Vagina (tissue), 2 donors: ENCODE measurements around the gene ATG2B. TPM values are rescaled to one million over a fixed set of nuclear protein-coding genes. Genes with fewer than 3 reads are reported as not detected.

Source experiments
- DNase-seq, 2 donors: peaks; one replicate each; pipeline ENCODE4 v3.0.0-alpha.2; 2017; ENCODE audit errors: extremely low spot score in 2 of 2
- H3K27ac ChIP-seq: fragments of 200-600 bp; sonication (generic); one replicate; pipeline ENCODE4 v1.5.1; 2019
- H3K27me3 ChIP-seq: fragments of 200-600 bp; sonication (generic); one replicate; pipeline ENCODE4 v1.5.1; 2019
- H3K36me3 ChIP-seq, 2 donors: fragments of 200-600 bp; sonication (generic); one replicate each; pipeline ENCODE4 v1.5.1; 2017 to 2019
- H3K4me1 ChIP-seq: fragments of 200-600 bp; sonication (generic); one replicate; pipeline ENCODE4 v1.5.1; 2019
- H3K4me3 ChIP-seq, 2 donors: fragments of 200-600 bp; sonication (generic); 1 replicate in 1 of 2; 2 replicates in 1 of 2; pipeline ENCODE4 v1.5.1; 2016 to 2019
- H3K9me3 ChIP-seq: fragments of 200-600 bp; sonication (generic); one replicate; pipeline ENCODE4 v1.5.1; 2019
- CTCF ChIP-seq, 3 experiments: fragments of 450-650 bp in 2 of 3; fragments of 200-600 bp in 1 of 3; sonication (generic) in 1 of 3; IDR thresholded peaks; one replicate each; pipeline ENCODE4 v1.5.1; 2017 to 2019; ENCODE audit warnings: antibody characterized with exemption in 3 of 3, mild to moderate bottlenecking in 2 of 3, moderate library complexity in 2 of 3
- POLR2A ChIP-seq, 2 donors: fragments of 450-650 bp; IDR thresholded peaks; one replicate each; pipeline ENCODE4 v1.6.1; 2017; ENCODE audit warnings: antibody characterized with exemption in 2 of 2, mild to moderate bottlenecking in 2 of 2, moderate library complexity in 2 of 2
- POLR2AphosphoS5 ChIP-seq, 2 donors: sonication (generic); formaldehyde crosslinking; IDR thresholded peaks; one replicate each; pipeline ENCODE4 v1.9.0; 2017; ENCODE audit warnings: antibody characterized with exemption in 2 of 2, mild to moderate bottlenecking in 2 of 2, low read depth in 1 of 2; ENCODE audit not compliant: insufficient read depth in 1 of 2
- intact Hi-C: fragments of 100-400 bp; cut with DNase I; formaldehyde crosslinking; loops from one replicate; pipeline ENCODE4 v1.15.1; 2023
- total RNA-seq: library from RNA; depleted of rRNA; stranded (reverse); fragments of >200 nt; gene quantifications from one replicate; pipeline ENCODE4 v1.2.3, GENCODE V29; 2016

Gene ATG2B
- total RNA-seq, 1 donor from 2014 or later = 32.2 TPM

DNA sequence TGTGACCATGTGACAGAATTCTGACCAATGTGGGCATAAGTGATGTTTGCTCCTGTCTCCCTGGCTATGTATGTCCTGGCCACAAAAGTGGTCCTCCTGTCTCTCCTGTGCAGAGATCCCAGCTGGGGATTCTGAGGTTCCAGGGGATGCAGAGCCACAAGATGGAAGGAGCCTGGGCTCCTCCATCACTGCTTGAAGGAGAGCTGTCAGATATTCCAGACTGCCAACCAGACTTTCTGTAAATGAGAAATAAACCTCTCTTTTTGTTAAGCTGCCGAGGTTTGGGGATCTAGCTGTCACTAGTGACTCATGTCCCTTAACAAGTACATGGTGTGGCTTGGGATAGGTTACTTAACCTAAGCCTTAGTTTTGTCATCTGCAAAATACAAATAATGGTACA is 85.3 kb downstream of the ATG2B start:
- TF ChIP-seq POLR2AphosphoS5 (IDR thresholded peaks at IDR 0.05; ENCODE audit: insufficient read depth in 1 of 2, low read depth in 1 of 2) (no peak), CTCF (IDR thresholded peaks at IDR 0.05) (no peak), POLR2A (IDR thresholded peaks at IDR 0.05) (no peak)
- intact Hi-C loops = loop anchor here (10.0 kb wide), 1 partner anchor 273 kb away; no protein-coding TSS in a partner anchor
- no peaks in the 10 kb centered on the region for H3K27me3 ChIP-seq
- DNase-seq = no peak
- H3K9me3 ChIP-seq = peaks cover 7% of the 10 kb centered on the region
- H3K4me3 ChIP-seq = no peak overlapping the region
- H3K36me3 ChIP-seq = no peaks in the 10 kb centered on the region
- H3K4me1 ChIP-seq = peaks cover 34% of the 10 kb centered on the region
- no peak overlapping the region for H3K27ac ChIP-seq

DNA sequence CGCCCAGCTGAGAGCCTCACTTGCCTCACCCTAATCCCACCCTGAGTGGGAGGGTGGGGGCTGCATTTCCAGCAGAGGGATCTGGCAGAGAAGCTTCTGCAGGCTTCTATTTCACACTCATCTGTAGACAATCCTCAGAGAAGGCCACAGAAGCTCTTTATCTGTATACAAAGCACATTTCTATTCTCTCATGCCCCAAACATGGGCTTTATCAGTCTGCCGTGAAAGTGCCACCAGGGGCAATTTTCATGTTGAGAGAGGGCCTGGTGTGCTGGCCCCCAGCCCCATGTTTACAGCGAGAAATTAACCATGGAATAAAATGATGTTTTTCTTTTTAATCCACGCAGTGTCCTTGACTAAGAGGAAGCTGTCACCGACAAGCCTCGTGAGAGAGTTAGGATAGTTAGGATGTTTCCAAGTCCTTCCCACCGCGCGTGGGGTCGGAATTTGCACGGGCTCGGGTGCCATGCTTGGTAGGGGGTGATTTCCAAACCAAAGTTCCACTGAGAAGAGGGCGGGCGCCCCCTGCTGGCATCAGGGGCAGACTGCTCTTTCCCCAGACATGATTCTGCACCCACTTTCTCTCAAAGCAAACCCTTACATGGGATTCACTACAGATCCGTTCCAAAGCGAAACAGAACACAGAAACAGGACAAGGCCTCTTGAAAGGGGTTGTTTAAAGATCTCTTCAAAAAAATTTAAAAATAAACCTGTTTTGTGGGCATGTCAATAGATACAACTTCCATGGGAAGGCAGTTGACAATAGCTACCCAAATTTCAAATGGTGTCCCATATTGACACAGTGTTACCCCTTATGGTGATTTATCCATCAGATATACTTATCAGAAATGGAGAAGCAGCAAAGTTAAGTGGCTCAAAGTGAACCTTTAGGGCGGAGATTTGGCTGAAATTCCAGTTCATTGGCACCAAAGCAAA is 87.7 kb downstream of the ATG2B start:
- H3K4me3 ChIP-seq = no peak overlapping the region
- peak; percentile 31 to 48 for TF ChIP-seq POLR2AphosphoS5 (IDR thresholded peaks at IDR 0.05; ENCODE audit: insufficient read depth in 1 of 2, low read depth in 1 of 2)
- TF ChIP-seq POLR2A (IDR thresholded peaks at IDR 0.05) = no peak
- peak; percentile 88 to 98 (median 92) for TF ChIP-seq CTCF (IDR thresholded peaks at IDR 0.05)
- no peaks in the 10 kb centered on the region for H3K36me3 ChIP-seq
- peak in 1 of 2 donors; percentile 87 for DNase-seq
- H3K27ac ChIP-seq = peak overlapping the region; percentile 68
- H3K27me3 ChIP-seq = no peaks in the 10 kb centered on the region
- intact Hi-C loops = loop anchor here (2.0 to 10.0 kb wide), 2 partner anchors 175 to 271 kb away; no protein-coding TSS in a partner anchor
- peaks cover 42% of the 10 kb centered on the region for H3K4me1 ChIP-seq
- peaks cover 7% of the 10 kb centered on the region for H3K9me3 ChIP-seq

GRCh38 chr14:96274543-96274942 is 88.6 kb downstream of the ATG2B start:
- DNase-seq = peak in 1 of 2 donors; percentile 93
- Histone ChIP-seq H3K4me1 (peaks cover 43% of the 10 kb centered on the region), H3K27me3 (no peaks in the 10 kb centered on the region), H3K4me3 (no peak overlapping the region), H3K36me3 (no peaks in the 10 kb centered on the region), H3K27ac (peak overlapping the region; percentile 68), H3K9me3 (peaks cover 7% of the 10 kb centered on the region)
- intact Hi-C loops = loop anchor here (2.0 to 10.0 kb wide), 2 partner anchors 174 to 270 kb away; no protein-coding TSS in a partner anchor
- TF ChIP-seq POLR2A (IDR thresholded peaks at IDR 0.05) (no peak), CTCF (IDR thresholded peaks at IDR 0.05) (no peak), POLR2AphosphoS5 (IDR thresholded peaks at IDR 0.05; ENCODE audit: insufficient read depth in 1 of 2, low read depth in 1 of 2) (no peak)

DNA sequence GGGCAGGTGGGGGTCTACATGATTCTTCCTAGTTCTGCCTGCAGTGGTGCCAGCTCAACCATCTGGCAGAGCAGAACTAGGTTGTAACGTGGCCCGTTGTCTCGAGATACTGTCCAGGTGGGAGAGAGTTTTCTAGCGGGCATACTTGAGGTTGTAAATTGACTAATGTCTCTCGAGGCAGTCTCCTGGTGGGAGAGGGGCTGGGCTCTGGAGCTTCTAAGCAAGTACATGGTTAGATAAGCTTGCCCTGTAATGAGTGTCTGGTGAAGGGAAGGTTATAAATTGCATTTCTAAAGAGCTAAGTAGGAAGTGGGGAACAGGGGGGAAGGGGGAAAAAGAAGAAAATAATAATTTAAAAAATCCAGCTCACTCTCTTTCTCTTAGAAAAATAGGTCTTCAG is 89.0 kb downstream of the ATG2B start:
- no peak overlapping the region for H3K4me3 ChIP-seq
- H3K27ac ChIP-seq = peak overlapping the region; percentile 68
- peaks cover 7% of the 10 kb centered on the region for H3K9me3 ChIP-seq
- peaks cover 43% of the 10 kb centered on the region for H3K4me1 ChIP-seq
- no peaks in the 10 kb centered on the region for H3K27me3 ChIP-seq
- TF ChIP-seq POLR2AphosphoS5 (IDR thresholded peaks at IDR 0.05; ENCODE audit: insufficient read depth in 1 of 2, low read depth in 1 of 2) (no peak), POLR2A (IDR thresholded peaks at IDR 0.05) (no peak), CTCF (IDR thresholded peaks at IDR 0.05) (no peak)
- intact Hi-C loops = loop anchor here (2.0 to 10.0 kb wide), 2 partner anchors 173 to 269 kb away; no protein-coding TSS in a partner anchor
- no peaks in the 10 kb centered on the region for H3K36me3 ChIP-seq
- DNase-seq = no peak
